ENCODE data around the gene MYZAP.

DNA sequence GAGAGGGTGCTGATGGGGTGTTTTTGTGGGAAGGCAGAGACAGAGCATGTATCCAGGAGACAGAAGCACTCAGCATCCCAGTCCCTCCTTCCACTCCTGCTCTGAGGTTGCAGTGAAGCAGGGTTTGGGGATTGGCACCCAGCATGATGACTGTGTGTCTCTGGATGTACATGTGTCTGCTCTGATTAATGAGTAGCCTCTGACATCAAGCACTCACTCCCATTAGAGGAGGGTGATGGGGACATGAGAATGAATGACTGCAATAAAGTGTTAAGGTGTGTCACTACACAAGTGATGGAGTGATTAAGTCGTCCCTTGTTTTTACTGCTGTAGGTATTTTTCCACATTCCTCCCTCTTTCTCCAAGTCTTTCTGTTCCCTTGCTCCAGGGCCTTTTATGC lies 9.6 kb upstream of the MYZAP start:
- TF ChIP-seq EZH2 (IDR thresholded peaks at IDR 0.05; ENCODE audit: borderline replicate concordance, low read depth, low read length, severe bottlenecking) = no peak
- TF ChIP-seq, protein P1, sequence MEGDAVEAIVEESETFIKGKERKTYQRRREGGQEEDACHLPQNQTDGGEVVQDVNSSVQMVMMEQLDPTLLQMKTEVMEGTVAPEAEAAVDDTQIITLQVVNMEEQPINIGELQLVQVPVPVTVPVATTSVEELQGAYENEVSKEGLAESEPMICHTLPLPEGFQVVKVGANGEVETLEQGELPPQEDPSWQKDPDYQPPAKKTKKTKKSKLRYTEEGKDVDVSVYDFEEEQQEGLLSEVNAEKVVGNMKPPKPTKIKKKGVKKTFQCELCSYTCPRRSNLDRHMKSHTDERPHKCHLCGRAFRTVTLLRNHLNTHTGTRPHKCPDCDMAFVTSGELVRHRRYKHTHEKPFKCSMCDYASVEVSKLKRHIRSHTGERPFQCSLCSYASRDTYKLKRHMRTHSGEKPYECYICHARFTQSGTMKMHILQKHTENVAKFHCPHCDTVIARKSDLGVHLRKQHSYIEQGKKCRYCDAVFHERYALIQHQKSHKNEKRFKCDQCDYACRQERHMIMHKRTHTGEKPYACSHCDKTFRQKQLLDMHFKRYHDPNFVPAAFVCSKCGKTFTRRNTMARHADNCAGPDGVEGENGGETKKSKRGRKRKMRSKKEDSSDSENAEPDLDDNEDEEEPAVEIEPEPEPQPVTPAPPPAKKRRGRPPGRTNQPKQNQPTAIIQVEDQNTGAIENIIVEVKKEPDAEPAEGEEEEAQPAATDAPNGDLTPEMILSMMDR (IDR thresholded peaks at IDR 0.05; ENCODE audit: borderline replicate concordance, extremely low read depth, low read length, poor library complexity, severe bottlenecking) = no peak
